PC-3 (cell line): Measurements from ENCODE around the gene PRR14L. TPM values are rescaled to one million over a fixed set of nuclear protein-coding genes. Genes with fewer than 3 reads are reported as not detected.
A peak's percentile ranks its signal among the peaks of the same experiment; 100 is the strongest.
"Not testable (repeated sequence)": the region's sequence is repeated elsewhere in the genome, so short reads cannot be mapped to it uniquely, and the experiment has no call there.

ENCODE experiments used
- ATAC-seq: fragments of 200-7000 bp; cut with Tn5 transposase; 2 replicates; pipeline ENCODE4 v1.9.1; 2020; ENCODE audit warnings: mild to moderate bottlenecking, moderate library complexity
- BruUV-seq: library from RNA; stranded (reverse); fragments of 400-500 nt; replicated peaks from 2 replicates; lab custom pipeline; 2021; lab: Mats Ljungman, UMichigan
- CTCF ChIA-PET: fragments of 300-600 bp; sonication (Branson Sonifier 250); formaldehyde crosslinking; loops from one replicate; lab custom pipeline; 2022; ENCODE audit warnings: antibody characterized with exemption; lab: Charles Lee
- POLR2A ChIA-PET: fragments of 300-600 bp; sonication (Branson Sonifier 250); formaldehyde crosslinking; loops from one replicate; lab custom pipeline; 2022; ENCODE audit warnings: antibody characterized with exemption; ENCODE audit not compliant: unreplicated experiment; lab: Charles Lee
- DNase-seq: peaks from one replicate; pipeline ENCODE4 v3.0.0-alpha.2; 2015
- H2AFZ ChIP-seq: fragments of 300-600 bp; sonication (generic); 2 replicates; pipeline ENCODE4 v1.6.0; 2016; ENCODE audit warnings: antibody characterized with exemption, low read length
- H3F3A ChIP-seq: fragments of 300-600 bp; sonication (generic); one replicate; pipeline ENCODE4 v1.6.0; 2017; ENCODE audit warnings: antibody characterized with exemption, low read length, control low read depth, mild to moderate bottlenecking; ENCODE audit not compliant: unreplicated experiment
- H3K27ac ChIP-seq: fragments of 300-600 bp; sonication (generic); 2 replicates; pipeline ENCODE4 v1.5.1; 2016; ENCODE audit warnings: mild to moderate bottlenecking, low read length
- H3K27me3 ChIP-seq: fragments of 300-600 bp; sonication (generic); 2 replicates; pipeline ENCODE4 v1.6.1; 2016; ENCODE audit warnings: low read length, mixed read lengths
- H3K36me3 ChIP-seq: fragments of 300-600 bp; sonication (generic); 2 replicates; pipeline ENCODE4 v1.6.1; 2016; ENCODE audit warnings: low read depth, mixed run types, low read length, mixed read lengths
- H3K4me1 ChIP-seq: fragments of 300-600 bp; sonication (generic); 2 replicates; pipeline ENCODE4 v1.5.1; 2016; ENCODE audit warnings: low read length; ENCODE audit not compliant: insufficient read depth
- H3K4me2 ChIP-seq: fragments of 300-600 bp; sonication (generic); 2 replicates; pipeline ENCODE4 v1.6.0; 2016; ENCODE audit warnings: low read length
- H3K4me3 ChIP-seq: fragments of 300-600 bp; sonication (generic); 2 replicates; pipeline ENCODE4 v1.5.1; 2016; ENCODE audit warnings: mild to moderate bottlenecking, low read length, mixed read lengths
- H3K79me2 ChIP-seq: fragments of 300-600 bp; sonication (generic); 2 replicates; pipeline ENCODE4 v1.6.1; 2017; ENCODE audit warnings: low read length, mixed read lengths
- H3K9ac ChIP-seq: fragments of 300-600 bp; sonication (generic); 2 replicates; pipeline ENCODE4 v1.6.0; 2016; ENCODE audit warnings: mild to moderate bottlenecking, low read length
- H3K9me2 ChIP-seq: fragments of 300-600 bp; sonication (generic); replicated peaks from 2 replicates; pipeline ENCODE4 v1.6.1; 2016; ENCODE audit warnings: mixed run types, low read length, mixed read lengths
- H3K9me3 ChIP-seq: fragments of 300-600 bp; sonication (generic); 2 replicates; pipeline ENCODE4 v1.6.1; 2016; ENCODE audit warnings: low read length, mixed read lengths
- H4K20me1 ChIP-seq: fragments of 300-600 bp; sonication (generic); 2 replicates; pipeline ENCODE4 v1.6.1; 2016; ENCODE audit warnings: low read length, mixed read lengths
- EZH2 ChIP-seq: fragments of 300-600 bp; sonication (generic); IDR thresholded peaks from one replicate; pipeline ENCODE4 v1.6.1; 2017; ENCODE audit warnings: antibody characterized with exemption, mild to moderate bottlenecking, low read length; ENCODE audit not compliant: unreplicated experiment
- EZH2phosphoT487 ChIP-seq: fragments of 300-600 bp; sonication (generic); IDR thresholded peaks from 2 replicates; pipeline ENCODE4 v1.6.1; 2018; ENCODE audit warnings: mild to moderate bottlenecking, antibody characterized with exemption, low read length, borderline replicate concordance
- intact Hi-C: fragments of 100-400 bp; cut with micrococcal nuclease; formaldehyde crosslinking; loops from 2 replicates; pipeline ENCODE4 v1.9.0; 2023
- total RNA-seq: library from RNA; depleted of rRNA; stranded (reverse); fragments of >200 nt; gene quantifications from 2 replicates; pipeline ENCODE4 v1.2.3, GENCODE V29; 2014
- TF ChIP-seq, protein P1 (sequence below): fragments of 300-600 bp; sonication (generic); conservative IDR thresholded peaks from 2 replicates; pipeline ENCODE4 v1.5.1; 2017; ENCODE audit warnings: antibody characterized with exemption, low read depth, mild to moderate bottlenecking, low read length

The PRR14L gene
- total RNA-seq, 1 experiment from 2014 or later: 9.3 TPM

DNA sequence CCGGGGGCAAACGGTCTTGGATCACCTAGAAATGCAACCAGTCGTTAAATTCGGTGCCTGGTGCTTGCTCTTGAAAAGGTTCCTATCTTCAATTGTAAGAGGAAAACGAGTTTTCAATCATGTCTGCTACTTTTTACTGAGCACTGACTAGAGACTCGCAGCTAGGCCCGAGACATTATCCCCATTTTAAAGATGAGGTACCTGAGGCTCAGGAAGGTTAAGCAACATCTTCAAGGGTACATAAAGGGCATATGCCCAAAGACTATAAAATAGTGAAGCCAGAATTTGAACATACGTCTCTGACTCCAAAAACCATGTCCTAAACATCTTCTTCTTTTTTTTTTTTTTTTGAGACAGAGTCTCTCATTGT, 87.3 kb downstream of the PRR14L start:
- DNase-seq (no peak), ATAC-seq (no peak)
- intact Hi-C loops: loop anchor here (2.0 to 10.0 kb wide), 4 partner anchors 90 to 412 kb away; partner anchors contain the start of genes DEPDC5 and PRR14L
- H4K20me1 ChIP-seq: no peaks in the 10 kb centered on the region
- CTCF ChIA-PET: interaction anchor here (0.9 kb wide), 2 partner anchors 16 to 308 kb away, joined by 3 to 5 read pairs; no protein-coding TSS in a partner anchor
- peak overlapping the region; percentile 58; the same call in 1 of the 2 replicates for H2AFZ ChIP-seq
- H3K4me3 ChIP-seq: peak overlapping the region; percentile 75
- H3K27me3 ChIP-seq: no peaks in the 10 kb centered on the region
- H3K36me3 ChIP-seq: no peaks in the 10 kb centered on the region
- POLR2A ChIA-PET: interaction anchor here (0.6 to 1.3 kb wide), 6 partner anchors 27 to 288 kb away, joined by 3 to 7 read pairs (median 4); partner anchors contain the start of gene DEPDC5
- H3K9me3 ChIP-seq: no peaks in the 10 kb centered on the region
- H3F3A ChIP-seq: no peaks in the 10 kb centered on the region
- H3K79me2 ChIP-seq: peaks cover 41% of the 10 kb centered on the region
- H3K9ac ChIP-seq: peak overlapping the region; percentile 77
- TF ChIP-seq EZH2 (no peak), EZH2phosphoT487 (no peak)
- TF ChIP-seq, protein P1, sequence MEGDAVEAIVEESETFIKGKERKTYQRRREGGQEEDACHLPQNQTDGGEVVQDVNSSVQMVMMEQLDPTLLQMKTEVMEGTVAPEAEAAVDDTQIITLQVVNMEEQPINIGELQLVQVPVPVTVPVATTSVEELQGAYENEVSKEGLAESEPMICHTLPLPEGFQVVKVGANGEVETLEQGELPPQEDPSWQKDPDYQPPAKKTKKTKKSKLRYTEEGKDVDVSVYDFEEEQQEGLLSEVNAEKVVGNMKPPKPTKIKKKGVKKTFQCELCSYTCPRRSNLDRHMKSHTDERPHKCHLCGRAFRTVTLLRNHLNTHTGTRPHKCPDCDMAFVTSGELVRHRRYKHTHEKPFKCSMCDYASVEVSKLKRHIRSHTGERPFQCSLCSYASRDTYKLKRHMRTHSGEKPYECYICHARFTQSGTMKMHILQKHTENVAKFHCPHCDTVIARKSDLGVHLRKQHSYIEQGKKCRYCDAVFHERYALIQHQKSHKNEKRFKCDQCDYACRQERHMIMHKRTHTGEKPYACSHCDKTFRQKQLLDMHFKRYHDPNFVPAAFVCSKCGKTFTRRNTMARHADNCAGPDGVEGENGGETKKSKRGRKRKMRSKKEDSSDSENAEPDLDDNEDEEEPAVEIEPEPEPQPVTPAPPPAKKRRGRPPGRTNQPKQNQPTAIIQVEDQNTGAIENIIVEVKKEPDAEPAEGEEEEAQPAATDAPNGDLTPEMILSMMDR: no peak
- H3K9me2 ChIP-seq: no peaks in the 10 kb centered on the region
- peak overlapping the region; percentile 85 for H3K27ac ChIP-seq
- H3K4me1 ChIP-seq: peaks cover 15% of the 10 kb centered on the region
- no TSS peak for BruUV-seq
- peak overlapping the region; percentile 82 for H3K4me2 ChIP-seq

DNA sequence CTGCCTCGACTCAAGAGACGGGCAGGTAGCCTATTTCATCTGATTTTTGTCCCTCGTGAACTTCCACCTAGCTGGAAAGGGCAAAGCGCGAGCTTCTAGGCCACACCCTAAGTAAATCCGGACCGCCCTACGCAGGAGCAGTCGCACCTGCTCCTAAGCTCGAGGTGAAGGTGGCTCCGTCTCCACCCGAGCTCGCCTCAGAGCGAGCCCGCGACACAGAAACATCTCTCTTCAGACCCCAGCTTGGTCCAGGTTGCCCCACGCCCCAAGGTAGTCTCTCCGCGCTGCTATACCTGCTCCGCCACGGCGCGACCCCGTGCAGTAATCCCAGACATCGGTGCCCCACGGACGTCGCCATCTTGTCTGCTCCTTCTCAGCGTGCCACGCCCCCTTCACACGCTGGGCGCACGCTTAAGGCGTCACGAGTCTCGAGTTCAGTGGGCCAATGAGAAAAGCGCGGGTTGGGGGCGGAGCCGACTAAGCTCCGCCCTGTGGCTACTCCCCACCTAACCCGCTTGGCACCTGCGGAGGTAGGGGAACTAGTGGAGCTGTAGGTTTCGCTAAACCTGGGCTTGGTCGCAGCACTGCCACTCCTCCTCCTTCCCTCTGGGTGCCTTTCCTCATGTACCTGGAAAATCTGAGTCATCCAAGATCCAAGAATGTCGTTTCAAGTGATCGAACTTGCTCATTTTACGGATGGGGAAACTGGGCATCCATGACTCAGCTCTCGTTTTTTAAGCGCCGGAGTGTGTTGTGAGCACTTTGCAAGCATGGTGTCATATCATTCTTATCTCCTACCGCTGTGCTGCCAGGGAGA, 87.9 kb downstream of the PRR14L start, which contains the start of gene PISD:
Gene PISD, minus strand, starts transcription at position 365 of the 817 bp plus-strand sequence. Its CDS starts 7 bp downstream, at position 358.
- no peaks in the 10 kb centered on the region for H3K36me3 ChIP-seq
- H3K9ac ChIP-seq: peak within 1 kb of the TSS; percentile 77
- no peaks in the 10 kb centered on the region for H3K27me3 ChIP-seq
- TSS peak; percentile 69 for BruUV-seq
- peak within 1 kb of the TSS; percentile 66 for H2AFZ ChIP-seq
- peaks cover 45% of the 10 kb centered on the region for H3K79me2 ChIP-seq
- intact Hi-C loops: loop anchor here (1.0 to 10.0 kb wide), 5 partner anchors 9 to 413 kb away; partner anchors contain the start of genes DEPDC5 and PRR14L
- no peaks in the 10 kb centered on the region for H3F3A ChIP-seq
- H4K20me1 ChIP-seq: no peaks in the 10 kb centered on the region
- no peaks in the 10 kb centered on the region for H3K9me2 ChIP-seq
- TF ChIP-seq EZH2: no peak
- TF ChIP-seq EZH2phosphoT487: no peak
- TF ChIP-seq, protein P1: no peak
- no peaks in the 10 kb centered on the region for H3K9me3 ChIP-seq
- DNase-seq: peak; percentile 98
- peak within 1 kb of the TSS; percentile 85 for H3K27ac ChIP-seq
- H3K4me2 ChIP-seq: peak within 1 kb of the TSS; percentile 88
- ChIA-PET POLR2A (interaction anchor here (0.5 to 1.3 kb wide), 8 partner anchors 26 to 289 kb away, joined by 3 to 7 read pairs (median 4); partner anchors contain the start of gene DEPDC5), CTCF (interaction anchor here (0.6 to 0.9 kb wide), 5 partner anchors 16 to 318 kb away, joined by 3 to 5 read pairs (median 3); no protein-coding TSS in a partner anchor)
- peak; percentile 85 for ATAC-seq
- peaks cover 15% of the 10 kb centered on the region for H3K4me1 ChIP-seq
- peak within 1 kb of the TSS; percentile 75 for H3K4me3 ChIP-seq

DNA sequence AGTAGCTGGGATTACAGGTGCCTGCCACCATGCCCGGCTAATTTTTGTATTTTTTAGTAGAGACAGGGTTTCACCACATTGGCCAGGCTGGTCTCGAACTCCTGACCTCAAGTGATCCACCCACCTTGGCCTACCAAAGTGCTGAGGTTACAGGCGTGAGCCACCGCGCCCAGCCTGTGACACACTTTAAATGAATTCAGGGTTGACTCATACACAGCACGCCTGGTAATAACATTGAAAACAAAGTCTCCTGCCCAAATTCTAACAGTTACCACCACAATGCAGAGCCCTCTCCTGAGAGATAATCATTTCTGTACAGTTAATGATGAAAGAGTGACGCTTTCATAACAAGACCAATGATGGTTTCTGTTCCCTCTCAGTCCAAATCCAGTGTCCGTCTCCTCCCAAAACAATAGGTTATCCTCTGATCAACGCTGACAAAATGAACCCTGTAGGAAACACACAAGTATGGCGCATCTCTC, 89.0 kb downstream of the PRR14L start:
- peak overlapping the region; percentile 85 for H3K27ac ChIP-seq
- peak overlapping the region; percentile 88 for H3K4me2 ChIP-seq
- H3K9me3 ChIP-seq, CTCF ChIA-PET, H3K9me2 ChIP-seq, H3F3A ChIP-seq, BruUV-seq, H3K27me3 ChIP-seq, H4K20me1 ChIP-seq, POLR2A ChIA-PET, H2AFZ ChIP-seq, H3K36me3 ChIP-seq: not testable (repeated sequence)
- H3K4me1 ChIP-seq: peaks cover 15% of the 10 kb centered on the region
- H3K9ac ChIP-seq: peak overlapping the region; percentile 77
- H3K79me2 ChIP-seq: peaks cover 56% of the 10 kb centered on the region
- ATAC-seq (peak; percentile 50), DNase-seq (peak; percentile 76)
- intact Hi-C loops: loop anchor here (1.0 to 10.0 kb wide), 4 partner anchors 8 to 414 kb away; partner anchors contain the start of genes DEPDC5 and PRR14L
- H3K4me3 ChIP-seq: peak overlapping the region; percentile 75
